ENCODE measurements around the gene ERVW-1. TPM values are rescaled to one million over a fixed set of nuclear protein-coding genes. Genes with fewer than 3 reads are reported as not detected.
"Not testable (repeated sequence)": the region's sequence is repeated elsewhere in the genome, so short reads cannot be mapped to it uniquely, and the experiment has no call there.

Gene ERVW-1
- polyA plus RNA-seq, 1 donor: 1.4 TPM

- DNase-seq (ENCODE audit: low read depth): not testable (repeated sequence)
Observed at GRCh38 chr7:92475261-92475770, 2.4 kb downstream of the ERVW-1 start.

GRCh38 chr7:92473989-92474388, 3.8 kb downstream of the ERVW-1 start:
- DNase-seq (ENCODE audit: low read depth): not testable (repeated sequence)

GRCh38 chr7:92468589-92468988, 9.2 kb downstream of the ERVW-1 start:
- not testable (repeated sequence) for DNase-seq (ENCODE audit: low read depth)

- DNase-seq (ENCODE audit: low read depth): no peak
Observed at GRCh38 chr7:92466682-92467081, 11.1 kb downstream of the ERVW-1 start.

DNA sequence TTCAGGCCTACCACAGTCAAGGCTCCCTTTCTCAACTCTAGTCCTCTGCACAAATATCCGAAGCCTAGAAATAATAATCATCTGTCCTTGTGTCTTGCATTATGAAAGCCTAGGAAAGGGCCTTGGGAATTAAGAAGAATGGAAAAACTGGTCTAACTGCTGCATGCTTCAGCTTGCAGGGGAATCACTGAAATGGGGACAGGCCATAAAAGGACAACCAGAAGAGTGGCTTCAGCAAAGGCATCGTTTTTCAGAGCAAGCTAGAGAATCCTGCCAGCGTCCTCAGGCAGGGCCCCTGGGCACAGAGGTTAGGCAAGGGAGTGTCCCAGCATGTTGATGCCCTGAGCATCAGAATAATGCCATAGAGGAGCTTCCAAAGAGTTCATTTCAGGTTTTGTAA, 13.2 kb downstream of the ERVW-1 start:
- no peak for DNase-seq (ENCODE audit: low read depth)

DNA sequence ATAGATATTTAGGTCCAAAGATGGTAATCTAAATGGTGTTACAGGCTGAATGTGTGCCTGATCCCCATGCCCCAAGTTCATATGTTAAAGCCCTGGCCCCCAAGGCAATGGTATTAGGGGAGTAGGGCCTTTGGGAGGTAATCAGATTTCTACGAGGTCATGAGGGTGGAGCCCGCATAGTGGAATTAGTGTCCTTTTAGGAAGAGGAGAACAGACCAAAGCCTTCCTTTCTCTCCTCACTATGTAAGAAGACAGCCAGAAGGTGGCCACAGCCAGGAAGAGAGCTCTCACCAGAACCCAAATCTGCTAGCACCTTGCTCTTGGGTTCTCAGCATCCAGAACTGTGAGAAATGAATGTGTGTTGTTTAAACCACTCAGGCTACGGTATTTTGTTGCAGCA, 15.2 kb downstream of the ERVW-1 start:
- DNase-seq (ENCODE audit: low read depth): no peak

GRCh38 chr7:92461027-92462003, 16.4 kb downstream of the ERVW-1 start:
- DNase-seq (ENCODE audit: low read depth): no peak

- DNase-seq (ENCODE audit: low read depth): no peak
Observed at GRCh38 chr7:92460510-92460909, 17.2 kb downstream of the ERVW-1 start.

DNA sequence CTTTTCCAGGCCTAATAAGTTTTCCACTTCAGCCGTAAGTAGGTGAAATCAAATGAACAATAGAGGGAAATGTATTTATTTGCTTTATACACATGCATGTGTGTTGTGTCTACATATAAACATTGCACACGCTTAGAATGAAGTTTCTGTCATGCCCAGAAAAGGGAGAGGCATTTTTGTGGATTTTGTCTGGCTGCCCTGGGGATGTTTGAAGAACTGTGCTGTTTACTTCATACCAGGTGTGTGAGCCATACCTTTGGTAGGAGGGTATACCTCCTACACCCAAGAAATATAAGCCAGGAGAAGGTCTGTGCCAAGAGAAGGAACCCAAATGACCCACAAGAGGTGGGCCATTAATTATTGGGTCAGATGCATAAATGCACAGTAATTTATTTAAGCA, 17.6 kb downstream of the ERVW-1 start:
- no peak for DNase-seq (ENCODE audit: low read depth)

DNA sequence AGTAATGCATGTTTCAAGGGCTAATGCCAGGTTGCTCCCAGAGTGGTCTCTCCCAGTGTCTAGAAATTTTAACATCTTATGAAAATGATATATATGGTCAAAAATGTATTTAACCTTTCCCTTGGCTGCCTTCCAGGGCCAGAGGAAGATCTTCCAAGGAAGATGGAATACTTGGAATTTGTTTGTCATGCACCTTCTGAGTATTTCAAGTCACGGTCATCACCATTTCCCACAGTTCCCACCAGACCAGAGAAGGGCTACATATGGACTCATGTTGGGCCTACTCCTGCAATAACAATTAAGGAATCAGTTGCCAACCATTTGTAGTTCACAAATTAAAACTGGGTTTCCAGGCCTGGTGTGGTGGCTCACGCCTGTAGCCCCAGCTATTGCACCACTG, 21.5 kb downstream of the ERVW-1 start:
- no peak for DNase-seq (ENCODE audit: low read depth)

DNA sequence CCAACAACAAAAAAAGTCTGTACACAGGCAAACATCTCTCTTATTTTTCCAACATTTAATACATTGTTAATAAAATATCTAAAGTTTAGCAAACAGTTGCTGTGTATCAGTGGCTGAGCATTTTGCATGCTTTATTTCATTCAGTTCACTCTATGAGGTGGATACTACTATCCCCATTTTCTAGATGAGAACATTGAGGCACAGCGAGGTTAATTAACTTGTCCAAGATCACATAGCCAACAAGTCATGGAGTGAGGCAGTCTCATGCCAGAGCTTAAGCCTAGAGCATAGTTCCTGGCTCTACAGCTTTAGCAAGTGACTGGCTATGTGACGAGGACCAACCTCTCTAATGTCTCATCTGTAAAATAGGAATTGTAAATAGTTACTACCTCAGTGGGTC, 26.1 kb downstream of the ERVW-1 start:
- DNase-seq (ENCODE audit: low read depth): no peak

DNA sequence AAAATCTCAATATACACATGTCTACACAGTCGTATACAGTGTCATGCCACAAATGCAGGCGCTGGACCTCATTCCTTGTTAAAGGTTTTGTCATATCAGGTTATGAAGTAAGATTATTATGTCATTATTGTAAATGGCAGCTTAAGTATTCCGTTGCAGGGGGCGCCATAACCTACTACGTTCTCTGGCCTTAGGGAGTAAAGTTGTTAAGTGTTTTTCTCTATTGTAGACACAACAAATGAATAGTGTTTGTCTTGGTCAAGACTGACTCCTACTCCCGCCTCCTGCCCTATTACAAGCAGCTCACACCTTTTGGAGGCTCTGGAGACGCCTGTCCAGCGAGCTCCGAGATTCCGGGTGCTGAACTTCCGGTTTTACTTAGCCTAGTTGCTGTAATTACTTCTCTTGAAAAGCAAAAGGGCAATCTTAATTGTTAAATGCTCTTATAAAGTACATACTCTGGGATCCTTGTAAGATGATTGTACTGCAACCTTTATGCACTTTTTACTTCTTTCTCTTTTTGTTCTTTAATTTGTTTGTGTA, 29.5 kb downstream of the ERVW-1 start:
- no peak for DNase-seq (ENCODE audit: low read depth)

GRCh38 chr7:92447345-92448204, 30.2 kb downstream of the ERVW-1 start, which contains the start of gene GATAD1:
Gene GATAD1 (plus strand): TSS chr7:92447482. CDS start chr7:92447730, 248 bp downstream.
- DNase-seq (ENCODE audit: low read depth): peak; percentile 82

DNA sequence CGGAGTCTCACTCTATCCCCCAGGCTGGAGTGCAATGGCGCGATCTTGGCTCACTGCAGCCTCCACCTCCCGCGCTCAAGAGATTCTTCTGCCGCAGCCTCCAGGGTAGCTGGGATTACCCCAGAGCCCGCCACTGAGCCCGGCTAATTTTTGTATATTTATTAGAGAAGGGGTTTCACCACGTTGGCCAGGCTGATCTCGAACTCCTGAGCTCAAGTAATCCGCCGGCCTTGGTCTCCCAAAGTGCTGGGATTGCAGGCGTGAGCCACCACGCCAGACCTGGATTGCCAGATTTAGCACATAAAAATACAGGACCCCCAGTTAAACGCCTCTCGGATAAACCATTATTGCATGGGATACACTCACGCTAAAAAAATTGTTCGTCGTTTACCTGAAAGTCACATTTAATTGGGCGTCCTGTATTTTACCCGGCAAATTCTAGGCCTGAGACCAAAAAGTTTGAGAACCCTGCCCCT, 30.8 kb downstream of the ERVW-1 start:
- DNase-seq (ENCODE audit: low read depth): no peak

DNA sequence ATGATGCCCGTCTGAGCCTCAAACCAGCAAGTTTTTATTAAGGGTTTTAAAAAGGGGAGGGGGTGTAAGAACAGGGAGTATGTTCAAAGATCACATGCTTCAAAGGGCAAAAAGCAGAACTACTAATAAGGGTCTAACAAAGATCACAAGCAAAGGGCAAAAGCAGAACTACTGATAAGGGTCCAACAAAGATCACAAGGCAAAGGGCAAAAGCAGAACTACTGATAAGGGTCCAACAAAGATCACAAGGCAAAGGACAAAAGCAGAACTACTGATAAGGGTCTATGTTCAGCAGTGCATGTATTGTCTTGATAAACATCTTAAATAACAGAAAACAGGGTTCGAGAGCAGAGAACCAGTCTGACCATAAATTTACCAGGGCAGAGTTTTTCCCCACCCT, 35.0 kb downstream of the ERVW-1 start:
- not testable (repeated sequence) for DNase-seq (ENCODE audit: low read depth)

DNA sequence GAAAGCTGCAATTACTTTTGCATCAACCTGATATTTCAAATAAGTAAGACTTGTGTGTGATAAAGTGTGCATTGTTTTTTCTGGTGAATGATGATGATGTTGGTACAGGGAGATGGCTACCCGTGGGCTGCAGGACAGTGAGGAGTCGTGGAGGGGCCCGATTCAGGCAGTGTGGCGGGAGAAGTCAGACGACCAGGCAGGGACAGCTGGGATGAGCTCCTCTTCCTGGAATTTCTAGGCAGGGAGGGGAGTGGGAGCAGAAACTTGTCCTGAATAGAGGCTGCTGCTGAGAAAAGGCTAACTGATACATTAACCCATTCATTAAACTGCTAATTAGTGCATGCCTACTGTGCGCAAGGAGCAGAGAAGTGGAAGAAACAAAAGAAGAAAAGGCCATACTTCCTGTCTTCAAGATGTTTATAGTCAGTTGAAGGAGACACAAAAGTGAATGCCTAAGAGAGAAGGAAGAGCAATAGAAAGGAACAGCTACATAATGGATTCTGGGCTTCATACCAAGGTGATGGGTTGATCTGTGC, 39.7 kb downstream of the ERVW-1 start:
- no peak for DNase-seq (ENCODE audit: low read depth)

DNA sequence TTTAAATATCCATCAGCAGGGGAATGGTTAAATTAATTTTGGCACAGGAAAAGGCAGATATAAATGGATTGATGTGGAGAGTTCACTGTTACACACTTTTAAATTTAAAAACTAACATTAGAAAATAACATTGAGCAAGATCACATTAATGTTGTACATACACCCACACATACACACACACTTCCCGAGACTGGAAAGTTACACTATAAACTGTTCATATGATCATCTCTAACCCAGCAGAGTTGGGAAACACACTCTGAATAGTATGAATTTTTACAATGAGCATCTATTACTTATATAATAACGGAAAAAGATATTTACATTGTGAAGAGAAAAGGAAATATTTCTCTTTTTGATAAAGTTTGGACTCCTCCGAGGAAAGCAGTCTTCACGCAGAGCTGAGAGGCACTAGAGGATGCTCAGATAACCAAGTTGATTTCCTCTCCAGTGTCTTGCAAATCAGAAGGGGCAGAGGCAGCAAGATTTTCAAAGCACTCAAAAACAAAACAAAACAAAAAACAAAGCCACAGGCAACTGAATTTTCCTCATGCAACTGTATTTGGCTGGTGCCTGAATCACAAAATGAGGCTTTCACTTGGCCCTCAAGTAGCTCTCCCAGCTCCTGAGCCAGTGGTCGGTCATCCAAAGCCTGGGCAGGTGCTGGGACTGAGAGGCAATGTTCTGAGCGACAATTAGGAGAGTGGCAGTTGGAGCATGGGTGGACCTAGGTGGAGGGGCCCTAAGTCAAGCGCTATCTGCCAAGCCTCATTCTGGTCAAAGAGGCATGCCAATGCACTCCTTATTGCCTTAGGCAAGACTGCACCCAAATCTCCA, 40.9 kb downstream of the ERVW-1 start:
- DNase-seq (ENCODE audit: low read depth): no peak

GRCh38 chr7:92435542-92435941, 42.2 kb downstream of the ERVW-1 start:
- DNase-seq (ENCODE audit: low read depth): no peak

GRCh38 chr7:92433019-92433418, 44.7 kb downstream of the ERVW-1 start:
- no peak for DNase-seq (ENCODE audit: low read depth)

DNA sequence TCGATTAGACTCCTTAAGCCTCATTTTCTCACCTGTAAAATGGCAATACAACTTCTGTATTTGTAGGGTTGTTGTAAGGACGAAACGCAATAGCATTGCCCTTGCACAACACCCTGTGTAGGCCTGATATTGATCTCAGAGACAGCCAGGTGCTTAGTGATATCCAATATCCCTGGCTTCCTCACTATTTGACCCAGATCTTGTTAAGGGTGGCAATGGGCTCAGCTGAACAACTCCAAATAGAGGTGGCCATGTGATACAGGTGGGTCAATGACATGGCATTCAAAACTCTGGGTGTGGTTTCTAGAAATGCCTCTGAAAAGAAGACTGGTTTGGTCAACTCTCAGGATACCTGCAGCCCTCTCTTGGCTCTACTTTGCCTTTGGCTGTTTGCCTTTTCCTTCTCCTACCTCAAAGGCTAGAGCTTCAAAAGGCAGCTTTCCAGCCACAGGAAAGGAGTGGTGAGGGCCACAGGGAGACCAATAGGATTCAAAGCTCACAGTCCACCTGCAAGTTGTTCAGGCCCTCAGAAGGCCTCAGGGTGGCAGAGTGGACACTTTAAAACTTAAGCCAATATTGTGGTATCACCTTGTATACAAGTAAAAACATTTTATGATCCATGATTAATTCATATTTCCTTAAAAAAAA, 45.3 kb downstream of the ERVW-1 start:
- no peak for DNase-seq (ENCODE audit: low read depth)
